H1 (cell line): ENCODE measurements around the gene JPH2. TPM values are rescaled to one million over a fixed set of nuclear protein-coding genes. Genes with fewer than 3 reads are reported as not detected.

Source experiments
- CTCF ChIA-PET: fragments of 300-600 bp; sonication (Branson Sonifier 250); formaldehyde crosslinking; loops from one replicate; lab custom pipeline; 2021; ENCODE audit not compliant: partially characterized antibody; lab: Charles Lee
- POLR2A ChIA-PET: fragments of 300-600 bp; sonication (Branson Sonifier 250); formaldehyde crosslinking; loops from one replicate; lab custom pipeline; 2021; ENCODE audit warnings: inconsistent platforms; ENCODE audit not compliant: partially characterized antibody; lab: Charles Lee
- DNase-seq, 2 experiments: peaks; one replicate each; pipeline versions ENCODE4 v3.0.0 to v3.0.0-alpha.2; 2010 to 2022; ENCODE audit warnings: low spot score in 2 of 2, low read depth in 1 of 2, mixed read lengths in 1 of 2
- FAIRE-seq: peaks from 2 replicates; lab custom pipeline; 2011; peaks lifted over from hg19 to GRCh38; lab: Jason Lieb, UNC
- H2AFZ ChIP-seq: 2 replicates; pipeline ENCODE4 v1.8.1; 2012; ENCODE audit warnings: low read length, inconsistent platforms
- H2AK5ac ChIP-seq: 2 replicates; pipeline ENCODE4 v1.6.1; 2013; ENCODE audit warnings: low read depth, low read length
- H2BK120ac ChIP-seq: replicated peaks from 2 replicates; pipeline ENCODE3; 2013; ENCODE audit warnings: low read depth, low read length, inconsistent platforms
- H2BK12ac ChIP-seq: 2 replicates; pipeline ENCODE4 v1.6.1; 2013; ENCODE audit warnings: low read depth, low read length
- H2BK15ac ChIP-seq: 2 replicates; pipeline ENCODE4 v1.6.1; 2013; ENCODE audit warnings: low read length
- H2BK20ac ChIP-seq: 2 replicates; pipeline ENCODE4 v1.6.1; 2013; ENCODE audit warnings: low read length
- H2BK5ac ChIP-seq: 2 replicates; pipeline ENCODE4 v1.6.1; 2013; ENCODE audit warnings: low read depth, low read length
- H3K14ac ChIP-seq: 2 replicates; pipeline ENCODE4 v1.6.1; 2013; ENCODE audit warnings: inconsistent platforms; ENCODE audit not compliant: insufficient read length
- H3K18ac ChIP-seq: 2 replicates; pipeline ENCODE4 v1.6.1; 2013; ENCODE audit warnings: low read length; ENCODE audit errors: extremely low read depth
- H3K23ac ChIP-seq: 2 replicates; pipeline ENCODE4 v1.6.1; 2013; ENCODE audit warnings: inconsistent platforms; ENCODE audit not compliant: insufficient read length
- H3K23me2 ChIP-seq: 2 replicates; pipeline ENCODE4 v1.6.1; 2013; ENCODE audit warnings: low read depth, low read length
- H3K27ac ChIP-seq: 2 replicates; pipeline ENCODE4 v1.6.1; 2011; ENCODE audit warnings: low read depth, low read length, inconsistent platforms
- H3K27me3 ChIP-seq, 4 experiments: replicated peaks in 1 of 4; 1 replicate in 1 of 4; 2 replicates in 3 of 4; pipeline versions ENCODE4 v1.6.1 to v1.8.1; 2011 to 2013; ENCODE audit warnings: low read length in 3 of 4, mild to moderate bottlenecking in 3 of 4, inconsistent platforms in 2 of 4, mixed read lengths in 2 of 4, moderate library complexity in 1 of 4; ENCODE audit not compliant: control insufficient read depth in 3 of 4, insufficient read depth in 3 of 4; ENCODE audit errors: extremely low read depth in 1 of 4
- H3K36me3 ChIP-seq, 4 experiments: 2 replicates each; pipeline versions ENCODE4 v1.6.1 to v1.8.1; 2011 to 2013; ENCODE audit warnings: mild to moderate bottlenecking in 4 of 4, low read length in 3 of 4, moderate library complexity in 2 of 4, control low read depth in 1 of 4, inconsistent platforms in 1 of 4; ENCODE audit not compliant: insufficient read depth in 4 of 4, control insufficient read depth in 2 of 4
- H3K4ac ChIP-seq: replicated peaks from 2 replicates; pipeline ENCODE3; 2013; ENCODE audit warnings: low read length, low read depth, mixed read lengths, inconsistent platforms; ENCODE audit not compliant: insufficient read length
- H3K4me1 ChIP-seq, 4 experiments: replicated peaks in 1 of 4; 1 replicate in 1 of 4; 2 replicates in 3 of 4; pipeline versions ENCODE4 v1.6.1 to v1.8.1; 2011 to 2013; ENCODE audit warnings: low read length in 3 of 4, inconsistent platforms in 2 of 4, mixed read lengths in 1 of 4; ENCODE audit not compliant: insufficient read depth in 4 of 4, control insufficient read depth in 3 of 4
- H3K4me2 ChIP-seq, 2 experiments: 2 replicates each; pipeline versions ENCODE4 v1.6.1 to v1.8.1; 2011 to 2013; ENCODE audit warnings: low read depth in 2 of 2, low read length in 2 of 2, control low read depth in 1 of 2, inconsistent platforms in 1 of 2, mild to moderate bottlenecking in 1 of 2; ENCODE audit not compliant: insufficient read depth in 1 of 2
- H3K4me3 ChIP-seq, 4 experiments: fragments of 200-600, 300-600 bp in 1 of 4; sonication (generic), shearing (Covaris generic), sonication (Bioruptor Twin) in 1 of 4; 2 replicates each; pipeline versions ENCODE4 v1.5.1 to v1.8.1; 2011 to 2016; ENCODE audit warnings: low read length in 4 of 4, low read depth in 3 of 4, control low read depth in 2 of 4, inconsistent platforms in 2 of 4, mild to moderate bottlenecking in 2 of 4, mixed read lengths in 1 of 4, moderate library complexity in 1 of 4; ENCODE audit not compliant: insufficient read depth in 2 of 4; ENCODE audit errors: extremely low read depth in 1 of 4
- H3K56ac ChIP-seq: replicated peaks from 2 replicates; pipeline ENCODE3; 2013; ENCODE audit warnings: low read depth, mild to moderate bottlenecking, mixed read lengths, low read length, inconsistent platforms; ENCODE audit not compliant: insufficient read length
- H3K79me1 ChIP-seq: 2 replicates; pipeline ENCODE4 v1.6.1; 2013; ENCODE audit warnings: low read depth, low read length, control low read depth
- H3K79me2 ChIP-seq, 2 experiments: 2 replicates each; pipeline versions ENCODE4 v1.6.1 to v1.8.1; 2012 to 2013; ENCODE audit warnings: low read length in 2 of 2, mild to moderate bottlenecking in 2 of 2, inconsistent platforms in 1 of 2; ENCODE audit not compliant: insufficient read depth in 2 of 2, control insufficient read depth in 1 of 2
- H3K9ac ChIP-seq, 4 experiments: replicated peaks in 1 of 4; 1 replicate in 1 of 4; 2 replicates in 3 of 4; pipeline versions ENCODE4 v1.6.1 to v1.8.1; 2011 to 2013; ENCODE audit warnings: low read depth in 3 of 4, low read length in 3 of 4, control low read depth in 2 of 4, mild to moderate bottlenecking in 2 of 4, moderate library complexity in 2 of 4, inconsistent platforms in 1 of 4; ENCODE audit errors: extremely low read depth in 1 of 4
- H3K9me3 ChIP-seq, 2 experiments: 2 replicates each; pipeline versions ENCODE4 v1.6.1 to v1.8.1; 2012 to 2013; ENCODE audit warnings: mild to moderate bottlenecking in 2 of 2, moderate library complexity in 2 of 2, control low read depth in 1 of 2, inconsistent platforms in 1 of 2, low read depth in 1 of 2, low read length in 1 of 2, mixed read lengths in 1 of 2; ENCODE audit not compliant: insufficient read depth in 2 of 2
- H4K20me1 ChIP-seq, 2 experiments: replicated peaks in 1 of 2; 2 replicates each; pipeline versions ENCODE3 to v1.8.1; 2011 to 2013; ENCODE audit warnings: inconsistent platforms in 2 of 2, low read length in 2 of 2, mild to moderate bottlenecking in 1 of 2; ENCODE audit not compliant: insufficient read depth in 2 of 2, control insufficient read depth in 1 of 2
- H4K5ac ChIP-seq: 2 replicates; pipeline ENCODE4 v1.6.1; 2013; ENCODE audit warnings: low read length, low read depth, mixed read lengths, inconsistent platforms; ENCODE audit not compliant: insufficient read length
- H4K8ac ChIP-seq: 2 replicates; pipeline ENCODE4 v1.8.0; 2013; ENCODE audit warnings: mild to moderate bottlenecking, moderate library complexity, low read length, inconsistent platforms; ENCODE audit not compliant: insufficient read depth; ENCODE audit errors: extremely low read depth
- H4K91ac ChIP-seq: replicated peaks from 2 replicates; pipeline ENCODE3; 2013; ENCODE audit warnings: low read length, mixed read lengths, inconsistent platforms; ENCODE audit not compliant: insufficient read length
- CREB1 ChIP-seq: IDR thresholded peaks from 2 replicates; pipeline ENCODE4 v1.6.1; 2012; ENCODE audit warnings: inconsistent platforms
- CTBP2 ChIP-seq: IDR thresholded peaks from 2 replicates; pipeline ENCODE4 v1.7.0; 2011; ENCODE audit warnings: borderline replicate concordance, mild to moderate bottlenecking, moderate library complexity, mixed read lengths, low read length; ENCODE audit not compliant: insufficient read depth, insufficient read length
- EZH2 ChIP-seq: fragments of 200-600 bp; sonication (generic); IDR thresholded peaks from 2 replicates; pipeline ENCODE4 v1.7.1; 2012; ENCODE audit warnings: low read depth, mild to moderate bottlenecking, moderate library complexity, low read length, inconsistent platforms; ENCODE audit not compliant: severe bottlenecking
- JUN ChIP-seq: IDR thresholded peaks from 2 replicates; pipeline ENCODE4 v1.6.1; 2011; ENCODE audit warnings: low read depth, mild to moderate bottlenecking, improper control_type of control experiment, low read length
- POU5F1 ChIP-seq: IDR thresholded peaks from 2 replicates; pipeline ENCODE4 v1.6.1; 2011; ENCODE audit warnings: low read depth, mild to moderate bottlenecking, low read length, moderate library complexity
- SP1 ChIP-seq: IDR thresholded peaks from 2 replicates; pipeline ENCODE4 v1.6.1; 2011; ENCODE audit warnings: low read depth, low read length
- SRF ChIP-seq: IDR thresholded peaks from 2 replicates; pipeline ENCODE4 v1.6.1; 2011; ENCODE audit warnings: mild to moderate bottlenecking, low read depth, low read length, moderate library complexity
- TBP ChIP-seq: IDR thresholded peaks from 2 replicates; pipeline ENCODE4 v1.6.1; 2011; ENCODE audit warnings: low read depth, low read length, improper control_type of control experiment
- TEAD4 ChIP-seq: IDR thresholded peaks from 2 replicates; pipeline ENCODE4 v1.6.1; 2012; ENCODE audit warnings: low read depth, low read length, inconsistent platforms, mixed read lengths
- WGBS, 2 experiments: shearing (Covaris generic) in 1 of 2; methylation state at CpG; one replicate each; pipeline versions ENCODE4 v1.1.6 to v1.1.7; 2013 to 2015; ENCODE audit warnings: low lambda C conversion rate in 2 of 2, mixed read lengths in 2 of 2, inconsistent platforms in 1 of 2, low coverage in 1 of 2, missing lambda C conversion rate in 1 of 2; ENCODE audit not compliant: insufficient replicate concordance in 2 of 2, insufficient coverage in 1 of 2, insufficient read length in 1 of 2; ENCODE audit errors: extremely low coverage in 1 of 2, missing lambda C conversion rate in 1 of 2; 5-methylcytosine and 5-hydroxymethylcytosine counted together
- polyA plus RNA-seq, 7 experiments: library from polyadenylated mRNA; depleted of rRNA in 3 of 7; stranded (reverse) in 5 of 7; unstranded in 2 of 7; fragments of >200 nt in 5 of 7; fragments of 200-250 nt in 2 of 7; gene quantifications; 1 replicate in 5 of 7; 2 replicates in 1 of 7; 4 replicates in 1 of 7; pipeline versions ENCODE4 v1.2.1 to v1.2.3, GENCODE V29; 2011 to 2013; ENCODE audit warnings: missing spikeins in 2 of 7, mixed read lengths in 2 of 7
- total RNA-seq: library from RNA; stranded (reverse); fragmentation: NEBNext Ultra II Directional; extraction: Animal tissue kit (Norgen Biotek cat#: 25700); gene quantifications from 2 replicates; pipeline ENCODE4 v1.2.1, GENCODE V29; 2021

The JPH2 gene
- total and polyA plus RNA-seq, 2 of the 8 experiments (the other 6 are each of a cell fraction or from before 2014, with no cell fraction given): 0.59 to 1.3 TPM

DNA sequence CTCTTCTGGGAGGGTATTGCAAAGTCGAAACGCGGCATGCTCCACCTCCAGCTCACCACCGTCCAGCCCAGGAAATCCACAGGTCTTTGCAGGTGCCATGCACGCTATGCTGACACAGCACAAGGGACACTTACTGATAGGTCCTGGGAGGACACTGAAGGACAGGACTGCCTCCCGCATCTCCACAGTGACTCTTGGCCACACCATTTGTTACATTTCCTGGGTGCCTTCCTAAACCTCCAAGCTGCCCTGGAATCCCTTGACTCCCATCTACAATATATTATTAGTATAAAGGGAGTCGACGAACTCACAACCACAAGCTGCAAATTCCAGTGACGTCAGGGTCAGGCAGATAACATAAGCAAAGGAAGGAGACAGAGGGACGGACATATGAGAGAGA is 106.9 kb downstream of the JPH2 start:
- POLR2A ChIA-PET: no interaction called here
- TF ChIP-seq CREB1: no peak
- TF ChIP-seq SRF: no peak
- no peak for TF ChIP-seq EZH2
- TF ChIP-seq JUN: no peak
- TF ChIP-seq CTBP2: no peak
- TF ChIP-seq SP1: no peak
- TF ChIP-seq POU5F1: no peak
- no peak for TF ChIP-seq TEAD4
- no peak for TF ChIP-seq TBP

More for the DNA sequence above, 106.9 kb downstream of the JPH2 start:
- Histone ChIP-seq H3K4me3 (no peak overlapping the region), H3K79me2 (no peaks in the 10 kb centered on the region), H4K8ac (no peak overlapping the region), H2AK5ac (no peak overlapping the region), H2BK5ac (no peak overlapping the region), H3K27me3 (no peaks in the 10 kb centered on the region), H2BK15ac (no peak overlapping the region), H3K14ac (no peak overlapping the region), H4K5ac (no peak overlapping the region), H4K91ac (no peak overlapping the region), H3K23ac (no peak overlapping the region), H3K18ac (no peak overlapping the region), H2BK20ac (no peak overlapping the region), H3K9me3 (no peaks in the 10 kb centered on the region), H3K23me2 (no peaks in the 10 kb centered on the region), H3K9ac (no peak overlapping the region), H2AFZ (no peak overlapping the region), H2BK12ac (no peak overlapping the region), H3K36me3 (no peaks in the 10 kb centered on the region), H3K79me1 (no peaks in the 10 kb centered on the region), H3K27ac (no peak overlapping the region), H3K56ac (no peak overlapping the region), H2BK120ac (no peak overlapping the region), H3K4me2 (no peak overlapping the region), H3K4ac (no peak overlapping the region), H4K20me1 (no peaks in the 10 kb centered on the region), H3K4me1 (no peaks in the 10 kb centered on the region)
- no peak for DNase-seq
- CTCF ChIA-PET: interaction anchor here (0.6 to 8.1 kb wide), 30 partner anchors 9 to 626 kb away, joined by 3 to 98 read pairs (median 3); no protein-coding TSS in a partner anchor
- WGBS, 2 experiments: 90% methylated on average over 10 of the region's 10 CpGs; no CpG with 5 or more reads in 1 of the 2 experiments
- FAIRE-seq: no peak
